Fibroblast of skin of back (primary cell): ENCODE results near the gene EFCAB5. TPM values are rescaled to one million over a fixed set of nuclear protein-coding genes. Genes with fewer than 3 reads are reported as not detected.
A peak's percentile ranks its signal among the peaks of the same experiment; 100 is the strongest.
"Not testable (repeated sequence)": the region's sequence is repeated elsewhere in the genome, so short reads cannot be mapped to it uniquely, and the experiment has no call there.

Source experiments
- DNase-seq: peaks from one replicate; pipeline ENCODE4 v3.0.0-alpha.2; 2013
- polyA plus RNA-seq, 2 experiments: library from polyadenylated mRNA; unstranded; fragments of 120-200 nt; gene quantifications; one replicate each; pipeline ENCODE4 v1.2.1, GENCODE V29; 2013; ENCODE audit not compliant: insufficient read length in 2 of 2

Gene EFCAB5
- 0.22 TPM for polyA plus RNA-seq (2013, experiment 1 of 2; ENCODE audit: insufficient read length)
- 0.22 TPM for polyA plus RNA-seq (2013, experiment 2 of 2; ENCODE audit: insufficient read length)

DNA sequence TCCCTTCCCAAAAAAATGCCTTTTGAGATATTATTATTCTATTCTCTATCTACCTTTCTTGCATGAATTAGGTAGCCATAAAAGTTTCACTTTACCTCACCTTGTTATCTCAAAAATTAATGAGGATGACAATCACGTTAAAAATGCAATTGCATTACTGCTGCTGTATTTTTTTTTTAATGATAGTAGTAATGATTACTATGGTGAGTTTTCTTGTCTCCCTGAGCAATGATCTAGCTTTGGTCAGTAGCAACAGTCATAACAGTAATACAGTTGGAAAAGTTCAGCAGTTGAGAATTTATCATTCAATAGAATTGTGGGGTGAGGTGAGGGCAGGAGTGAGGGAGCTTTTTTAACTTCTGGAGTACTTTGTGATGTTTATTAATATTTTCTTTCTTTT, at the start of gene EFCAB5:
EFCAB5 (plus strand) TSS at position 301 of the 400 bp plus-strand sequence. CDS start 163 bp downstream, outside the sequence.
- DNase-seq = no peak

DNA sequence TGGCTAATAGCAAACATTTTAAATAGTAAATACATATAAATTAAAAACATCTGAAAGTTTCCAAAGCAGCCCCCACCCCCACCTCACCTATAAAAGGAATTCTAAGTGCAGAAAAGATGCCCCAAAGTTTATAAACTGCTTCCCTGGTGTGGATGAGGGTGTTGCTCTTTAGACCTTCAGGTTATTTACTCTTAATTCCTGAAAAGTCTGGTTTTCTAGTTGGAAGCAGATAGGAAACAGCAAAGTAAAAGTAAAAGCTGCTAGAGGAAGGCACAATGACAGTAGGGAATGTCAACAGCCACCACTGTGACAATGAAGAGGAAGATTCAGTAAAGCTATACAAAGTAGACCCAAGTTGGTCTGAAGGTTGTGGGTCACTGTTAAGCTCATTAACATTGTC, 49.2 kb upstream of the EFCAB5 start:
- DNase-seq = no peak

DNA sequence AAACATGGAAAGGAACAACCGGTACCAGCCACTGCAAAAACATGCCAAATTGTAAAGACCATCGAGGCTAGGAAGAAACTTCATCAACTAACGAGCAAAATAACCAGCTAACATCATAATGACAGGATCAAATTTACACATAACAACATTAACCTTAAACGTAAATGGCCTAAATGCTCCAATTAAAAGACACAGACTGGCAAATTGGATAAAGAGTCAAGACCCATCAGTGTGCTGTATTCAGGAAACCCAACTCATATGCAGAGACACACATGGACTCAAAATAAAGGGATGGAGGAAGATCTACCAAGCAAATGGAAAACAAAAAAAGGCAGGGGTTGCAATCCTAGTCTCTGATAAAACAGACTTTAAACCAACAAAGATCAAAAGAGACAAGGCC, 44.3 kb upstream of the EFCAB5 start:
- not testable (repeated sequence) for DNase-seq

DNA sequence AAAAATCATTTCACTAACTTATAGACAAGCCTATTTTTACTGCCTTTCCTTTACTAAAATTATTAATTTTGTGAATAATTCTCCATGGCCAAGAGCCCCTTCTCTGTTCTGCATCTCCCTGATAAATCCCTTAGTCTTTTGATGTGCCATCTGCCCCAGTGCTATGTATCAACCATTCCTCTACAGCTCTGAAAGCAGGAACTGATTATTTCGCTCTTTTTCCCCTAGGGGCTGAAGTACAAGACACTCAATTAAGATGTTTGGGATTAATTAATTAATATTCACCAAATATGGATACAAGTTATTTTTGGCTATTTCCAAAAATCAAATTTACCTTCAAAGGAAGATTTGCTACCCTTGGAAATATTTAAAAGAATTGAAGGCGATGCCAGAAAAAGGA, 38.0 kb upstream of the EFCAB5 start:
- no peak for DNase-seq

DNA sequence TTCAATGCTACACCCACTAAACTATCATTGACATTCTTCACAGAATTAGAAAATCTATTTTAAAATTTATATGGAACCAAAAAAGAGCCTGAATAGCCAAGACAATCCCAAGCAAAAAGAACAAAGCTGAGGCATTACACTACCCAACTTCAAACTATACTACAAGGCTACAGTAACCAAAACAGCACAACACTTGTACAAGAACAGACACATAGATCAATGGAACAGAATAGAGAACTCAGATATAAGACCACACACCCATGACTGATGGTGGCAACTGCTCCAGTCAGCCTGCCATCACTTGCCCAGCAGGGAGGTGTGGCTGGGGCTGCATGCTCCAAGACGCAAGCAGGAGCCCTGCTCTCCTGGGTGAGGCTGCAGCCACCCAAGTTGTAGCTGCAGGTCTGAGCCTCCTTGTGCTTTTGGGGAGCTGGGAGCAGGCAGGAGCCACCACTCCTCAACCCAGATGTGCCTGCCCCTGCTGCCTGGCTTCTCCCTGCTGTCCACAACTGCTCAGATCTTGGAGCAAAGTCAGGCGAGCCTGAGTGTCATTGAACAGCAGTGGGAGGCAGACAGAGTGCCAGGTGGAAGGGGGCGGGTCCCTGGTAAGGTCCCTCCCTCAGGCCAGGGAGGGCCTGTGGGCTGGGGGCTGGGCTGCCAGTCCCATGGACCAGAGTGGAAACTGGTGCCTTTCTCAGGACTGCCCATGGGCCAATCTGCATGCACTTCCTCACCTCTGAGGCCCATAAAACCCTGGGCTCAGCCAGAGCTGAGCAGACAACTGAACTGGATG, 36.2 kb upstream of the EFCAB5 start:
- DNase-seq = no peak

DNA sequence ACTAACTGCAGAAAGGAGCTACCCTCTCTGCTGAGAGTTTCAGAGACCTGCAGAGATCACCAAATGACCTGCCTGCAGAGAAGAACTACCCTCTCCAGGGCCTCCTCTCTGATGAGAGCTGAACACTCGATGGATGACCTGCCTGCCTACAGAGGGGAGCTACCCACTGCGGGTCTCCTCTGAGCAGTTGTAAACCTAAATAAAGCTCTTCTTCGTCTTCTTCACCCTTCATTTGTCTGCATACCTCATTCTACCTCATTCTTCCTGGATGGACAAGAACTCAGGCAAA, 35.6 kb upstream of the EFCAB5 start:
- DNase-seq = no peak

DNA sequence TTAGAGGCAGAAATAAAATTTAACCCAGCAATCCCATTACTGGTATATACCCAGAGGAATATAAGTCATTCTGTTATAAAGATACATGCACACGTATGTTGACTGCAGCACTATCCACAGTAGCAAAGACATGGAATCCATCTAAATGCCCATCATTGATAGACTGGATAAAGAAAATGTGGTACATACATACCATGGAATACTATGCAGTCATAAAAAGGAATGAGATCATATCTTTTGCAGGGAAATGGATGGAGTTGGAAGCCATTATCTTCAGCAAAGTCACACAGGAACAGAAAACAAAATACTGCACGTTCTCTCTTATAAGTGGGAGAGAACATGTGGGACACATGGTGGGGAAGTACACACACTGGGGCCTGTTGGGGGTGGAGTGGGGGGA, 34.5 kb upstream of the EFCAB5 start:
- DNase-seq = no peak

DNA sequence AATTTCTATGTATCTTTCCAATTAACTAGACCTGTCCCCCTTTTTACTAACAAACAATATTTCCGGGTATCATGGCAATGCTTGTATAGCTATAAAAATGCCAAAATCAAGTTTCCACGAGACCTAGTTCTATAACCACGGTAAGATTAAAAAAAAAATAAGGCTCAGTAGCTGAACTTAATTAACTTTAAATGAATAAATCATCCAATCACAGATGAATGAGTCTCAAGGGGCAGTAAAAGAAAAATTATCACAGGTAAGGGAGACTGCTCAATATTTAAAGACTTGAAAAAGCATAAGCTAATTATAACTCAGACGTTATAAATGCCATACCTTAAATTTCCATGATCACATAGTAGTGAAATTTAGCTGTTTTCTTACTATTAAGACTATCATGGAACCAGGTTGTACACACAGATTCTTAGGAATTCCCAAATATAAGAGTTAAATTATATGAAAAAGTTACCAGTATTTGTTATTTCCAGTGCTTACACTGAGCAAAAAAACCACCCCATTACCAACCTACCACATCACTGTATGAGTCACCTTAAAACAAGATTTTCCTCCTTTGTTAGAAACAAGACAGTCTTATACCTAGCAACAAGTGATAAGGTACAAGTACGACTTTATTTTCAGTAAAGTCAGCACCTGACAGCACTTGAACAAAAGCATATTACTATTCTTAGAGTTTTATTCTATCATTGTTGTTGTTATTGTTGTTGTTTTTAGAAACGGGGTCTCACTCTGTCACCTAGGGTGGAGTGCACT, 32.0 kb upstream of the EFCAB5 start:
- DNase-seq = no peak

DNA sequence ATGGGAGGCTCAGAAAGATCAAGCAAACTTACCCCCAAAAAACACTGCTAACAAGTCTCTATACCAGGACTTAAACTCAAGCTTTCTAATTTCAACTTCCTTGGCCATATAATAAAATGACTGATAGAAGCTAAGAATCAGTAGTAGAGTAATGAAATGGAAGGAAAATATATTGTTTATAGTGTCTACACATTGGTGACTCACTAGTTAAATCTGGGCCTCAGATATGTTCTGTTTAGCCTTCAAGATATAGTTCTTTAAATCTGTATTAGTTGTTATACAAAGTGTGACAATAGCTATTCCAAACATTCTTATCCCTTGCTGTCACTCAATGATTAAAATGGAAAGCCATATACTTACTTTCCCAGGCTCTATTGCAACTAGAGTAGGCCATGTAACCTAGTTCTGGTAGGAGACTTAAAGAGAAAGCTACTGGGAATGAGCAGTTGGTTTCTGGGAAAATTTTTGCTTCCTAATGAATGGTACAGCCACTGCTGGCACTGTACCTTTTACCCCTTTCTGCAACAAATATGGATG, 29.7 kb upstream of the EFCAB5 start:
- peak; percentile 52 for DNase-seq

DNA sequence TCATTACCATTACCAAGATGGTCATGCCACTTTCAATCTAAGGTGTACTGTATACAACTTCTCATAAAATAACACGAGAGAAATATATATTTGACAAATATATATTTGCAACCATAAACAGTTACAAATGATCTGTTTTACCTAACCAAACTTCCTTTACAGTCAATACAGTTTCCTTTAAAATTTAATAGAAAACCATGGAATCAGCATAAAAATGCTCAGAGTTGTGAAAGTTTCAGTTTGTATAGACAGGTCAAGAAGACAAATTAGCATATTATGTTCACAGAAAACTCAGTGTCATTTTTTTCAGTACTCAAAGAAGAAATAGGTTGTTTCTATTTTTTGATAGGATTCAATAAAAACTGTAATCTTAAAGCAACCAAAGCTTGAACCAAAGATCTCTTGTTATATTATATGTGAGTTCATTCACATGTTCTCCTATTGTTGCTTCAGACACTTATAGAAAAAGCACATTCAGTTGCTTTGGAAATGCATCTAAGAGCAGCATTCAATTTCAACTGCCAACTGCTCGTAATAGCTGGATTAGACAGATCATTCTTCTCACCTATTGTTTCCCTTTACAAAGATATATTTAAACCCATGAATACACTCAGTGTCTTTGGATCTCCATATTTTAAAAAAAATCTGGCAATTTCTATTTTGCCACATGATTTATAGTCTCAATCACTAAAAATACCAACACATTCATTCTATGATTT, 26.5 kb upstream of the EFCAB5 start:
- no peak for DNase-seq

DNA sequence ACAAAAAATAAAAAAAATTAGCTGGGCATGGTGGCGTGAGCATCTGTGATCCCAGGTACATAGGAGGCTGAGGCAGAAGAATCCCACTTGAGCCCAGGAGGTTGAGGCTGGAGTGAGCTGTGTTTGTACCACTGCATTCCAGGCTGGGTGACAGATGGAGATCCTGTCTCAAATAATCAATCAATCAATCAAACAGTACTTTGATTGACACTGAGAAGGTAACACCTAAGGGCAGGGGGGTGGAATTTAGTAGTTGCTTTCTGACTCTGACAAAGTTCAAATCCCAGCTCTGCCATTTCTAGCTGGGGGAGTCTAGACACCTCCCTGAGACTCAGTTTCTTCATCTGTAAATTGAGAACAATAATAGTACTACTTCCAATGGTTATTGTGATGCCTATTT, 23.4 kb upstream of the EFCAB5 start:
- no peak for DNase-seq

DNA sequence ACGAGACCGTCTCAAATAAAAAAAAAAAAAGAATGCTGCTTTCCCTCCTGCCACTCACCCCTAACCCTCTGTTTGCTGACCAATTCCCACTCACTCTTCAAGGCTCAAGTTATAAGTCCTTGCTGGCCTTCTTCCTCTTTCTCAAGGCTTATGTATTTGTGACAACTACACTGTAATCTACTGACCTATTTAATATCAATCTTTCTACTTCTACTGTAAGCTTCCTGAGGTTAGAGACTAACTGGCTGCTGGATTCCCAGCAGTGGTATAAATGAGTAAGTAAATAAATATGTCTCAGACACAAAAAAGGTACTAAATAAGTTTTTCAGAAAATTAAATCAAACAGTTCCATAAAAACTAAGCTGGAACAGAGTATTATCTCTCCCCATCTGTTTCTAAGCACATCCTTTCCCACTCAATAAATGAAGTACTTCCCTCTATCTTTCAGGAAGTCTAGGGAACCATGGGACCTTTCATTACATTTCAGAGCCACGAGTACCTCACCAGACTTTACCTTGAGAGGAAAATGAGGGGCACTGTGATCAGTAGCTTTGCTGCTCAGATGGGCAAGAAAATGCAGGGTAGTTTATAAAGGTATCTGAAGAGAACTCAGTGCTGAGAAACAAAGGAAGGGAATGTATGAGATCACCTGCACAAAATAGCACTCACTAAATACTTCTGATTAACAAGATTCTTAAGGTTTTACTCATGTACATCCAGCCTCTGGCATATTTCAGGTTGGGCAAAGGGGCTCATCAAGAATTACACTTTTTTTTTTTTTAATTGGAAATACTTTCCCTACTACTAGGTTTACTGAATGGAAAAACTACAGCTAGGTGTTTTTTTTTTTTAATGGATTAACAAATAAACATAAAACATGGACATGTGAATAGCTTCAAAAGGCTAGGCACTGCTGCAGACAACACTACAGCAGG, 22.2 kb upstream of the EFCAB5 start:
- peak; percentile 65 for DNase-seq

DNA sequence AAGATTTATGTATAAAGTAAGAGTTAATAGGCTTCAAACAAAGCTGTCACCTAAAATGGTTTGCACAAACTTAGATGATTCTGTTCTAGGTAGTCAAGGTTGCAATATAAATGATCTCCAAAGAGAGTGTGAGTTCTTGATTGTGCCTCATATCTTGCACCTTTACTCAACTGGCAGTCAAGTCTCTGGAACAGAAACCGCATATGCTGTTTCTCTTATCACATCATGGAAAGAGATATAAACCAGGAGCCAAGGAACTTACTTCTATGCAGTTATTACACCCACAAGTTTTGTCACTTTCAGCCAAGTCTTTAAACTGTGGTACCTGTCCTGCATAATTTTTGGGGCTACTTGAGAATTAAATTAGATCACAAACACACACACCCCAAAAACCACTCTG, 16.6 kb upstream of the EFCAB5 start:
- DNase-seq = no peak

DNA sequence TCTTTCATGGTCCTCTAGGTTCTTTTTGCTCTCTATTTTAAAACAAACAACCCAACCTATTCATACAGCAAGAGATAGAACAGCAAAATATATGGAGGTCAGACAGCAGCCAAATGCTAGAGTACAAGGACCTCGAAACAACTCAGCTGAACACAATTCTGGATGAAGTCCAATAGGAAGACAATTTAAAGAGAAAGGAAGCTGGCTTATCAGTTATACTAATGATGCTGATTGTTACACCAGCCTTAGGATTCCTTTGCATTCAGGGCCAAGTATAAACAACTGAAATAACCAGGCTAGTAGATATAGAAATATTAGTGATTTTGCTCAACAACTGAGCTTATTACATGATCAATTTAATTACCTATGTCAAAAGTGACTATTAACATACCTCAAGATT, 13.9 kb upstream of the EFCAB5 start:
- DNase-seq = no peak

DNA sequence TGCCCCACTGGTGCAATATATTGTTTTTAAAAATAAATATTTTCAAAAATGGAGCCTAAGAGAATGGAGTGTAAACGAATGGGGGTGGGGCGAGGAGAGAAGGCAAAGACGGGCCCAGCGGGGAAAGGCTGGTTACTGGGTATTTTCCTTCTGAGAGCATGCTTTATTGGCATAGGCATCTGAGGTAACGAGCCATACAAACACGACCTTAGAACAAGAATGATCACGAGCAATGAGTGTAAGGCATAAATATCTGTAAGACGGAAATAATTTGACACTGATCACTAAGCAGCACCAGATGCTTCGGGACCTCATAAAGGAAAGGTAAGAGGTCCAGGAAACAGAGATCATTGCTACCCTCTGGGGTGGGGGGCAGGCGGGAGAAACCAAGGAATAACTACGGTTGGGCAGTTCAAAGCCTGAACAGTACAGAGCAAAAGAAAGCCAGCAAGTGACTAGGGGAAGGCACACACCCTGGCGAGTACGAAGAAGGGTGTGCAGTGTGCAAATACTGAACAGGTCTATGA, 12.4 kb upstream of the EFCAB5 start:
- DNase-seq = peak; percentile 19

DNA sequence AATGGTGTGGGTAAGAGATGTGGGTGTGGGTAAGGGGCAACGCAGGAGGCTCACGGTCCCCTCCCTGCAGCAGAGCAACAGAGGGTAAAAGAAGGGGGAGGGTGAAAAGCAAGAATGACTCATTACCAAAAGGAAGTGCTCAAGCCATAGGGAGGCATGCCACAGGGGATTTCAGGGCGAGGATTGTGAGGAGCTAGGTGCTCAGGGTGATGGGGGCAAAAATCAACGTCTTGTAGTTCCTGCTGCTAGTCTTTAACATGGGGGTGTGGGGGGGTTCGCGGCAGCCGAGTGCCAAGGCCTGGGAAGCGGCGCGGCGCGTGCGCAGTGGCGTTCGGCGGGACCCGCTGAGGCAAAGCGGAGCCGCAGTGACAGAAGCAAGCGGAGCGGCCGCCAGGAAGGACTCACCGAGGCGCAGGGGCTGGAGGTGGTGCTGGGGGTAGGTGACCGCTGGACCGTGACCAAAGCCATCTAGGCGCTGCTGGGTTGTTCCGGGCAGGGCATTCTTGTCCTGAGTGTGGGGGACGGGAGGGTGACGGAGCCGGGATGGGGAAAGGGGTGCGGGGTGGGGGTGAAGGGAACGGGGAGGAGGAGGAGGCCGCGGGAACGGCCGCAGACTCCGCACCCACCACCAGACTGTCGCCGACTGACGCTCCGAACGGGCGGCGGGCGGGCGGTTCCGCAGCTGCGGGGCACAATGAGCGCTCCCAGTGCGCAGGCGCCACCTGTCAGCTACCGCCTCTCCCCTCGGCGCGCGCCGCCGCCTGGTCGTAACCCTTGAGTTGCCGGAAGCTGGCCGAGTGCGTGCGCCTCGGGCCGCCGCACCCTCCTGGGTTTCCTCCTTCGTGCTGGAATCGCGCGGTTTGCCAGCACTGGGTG, 11.7 kb upstream of the EFCAB5 start, which contains the start of gene SSH2:
SSH2 (minus strand) TSS at position 696 of the 876 bp plus-strand sequence; CDS start at position 468, 228 bp downstream.
- DNase-seq = peak; percentile 84

DNA sequence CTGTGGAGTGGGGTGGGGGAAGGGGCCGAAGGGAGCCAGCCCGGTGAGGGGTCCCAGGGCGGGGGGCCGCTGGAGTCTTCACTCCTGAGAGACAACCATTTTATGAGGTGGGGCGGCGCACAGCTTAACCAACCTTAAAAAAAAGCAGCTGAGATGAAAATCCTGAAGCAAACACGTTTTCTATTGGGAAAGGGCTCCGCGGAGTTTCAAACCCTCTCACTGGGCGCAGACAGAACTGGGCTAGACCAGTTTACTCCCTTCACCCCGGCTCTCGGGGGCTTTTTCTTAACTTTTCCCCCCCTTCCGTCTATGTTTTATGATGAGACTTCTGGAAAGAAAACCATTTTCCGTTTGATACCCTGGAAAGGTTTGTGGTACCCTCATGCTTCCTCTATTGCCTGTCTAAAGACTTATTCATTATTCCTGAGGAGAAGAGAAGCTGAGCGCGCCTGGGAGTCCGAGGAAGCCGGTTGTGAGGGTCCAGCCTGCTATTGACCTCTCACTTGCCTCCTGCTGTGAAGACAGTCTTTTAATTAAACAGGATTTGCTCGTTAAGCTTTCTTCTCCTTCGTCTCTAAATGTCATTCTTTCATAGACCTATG, 10.9 kb upstream of the EFCAB5 start:
- DNase-seq = no peak

DNA sequence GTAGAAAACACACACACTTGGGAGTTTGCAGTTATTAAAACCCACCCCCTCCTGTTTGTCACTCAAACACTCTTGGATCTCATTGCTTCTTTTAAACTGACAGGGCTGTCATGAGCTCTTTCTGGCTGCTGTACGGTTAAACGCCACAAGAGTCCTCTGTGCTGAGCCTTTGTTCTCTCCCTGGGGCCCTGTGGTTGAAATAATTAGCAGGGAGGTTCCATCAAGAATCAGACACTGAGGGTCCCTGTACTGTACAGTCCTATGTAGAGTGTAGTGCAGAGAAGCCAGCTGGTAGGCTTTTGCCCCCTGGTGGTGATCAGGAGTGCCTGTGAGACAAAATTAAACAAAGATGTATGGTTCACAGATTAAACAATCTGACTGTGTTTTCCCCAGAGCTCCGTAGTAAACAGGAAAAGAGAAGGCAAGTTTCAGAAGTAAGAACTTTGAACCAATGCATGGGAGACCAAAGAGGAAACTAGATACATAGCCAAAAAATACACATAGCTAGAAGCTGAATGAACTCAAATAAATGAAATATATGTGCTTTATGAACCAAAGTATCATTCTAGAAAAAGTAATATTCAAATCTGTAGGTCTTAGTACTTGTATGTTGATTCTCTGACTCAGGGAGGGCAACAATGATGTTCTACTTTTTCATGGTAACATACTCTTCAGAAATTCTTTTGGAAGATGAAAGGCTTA, 10.1 kb upstream of the EFCAB5 start:
- peak; percentile 81 for DNase-seq

DNA sequence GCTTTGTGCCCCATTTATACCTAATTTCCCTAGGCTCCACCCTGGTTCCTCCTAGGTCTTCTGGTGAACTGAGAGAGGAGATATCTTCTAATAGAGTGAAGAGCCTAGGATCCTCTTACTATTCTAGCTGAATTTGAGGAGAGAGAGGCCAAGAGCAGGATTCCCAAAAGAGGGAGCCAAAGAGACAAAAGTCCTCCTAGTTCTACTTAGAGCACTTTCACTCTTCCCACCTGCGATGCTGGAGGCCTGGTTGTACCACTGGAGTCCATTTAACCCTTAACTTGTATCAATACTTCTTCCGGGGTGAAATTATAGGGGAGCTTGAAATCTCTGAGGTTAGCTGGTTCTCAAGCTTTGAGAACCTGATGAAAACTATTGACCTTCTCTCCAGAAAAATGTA, 8.1 kb upstream of the EFCAB5 start:
- DNase-seq = peak; percentile 13
